Measurements from ENCODE around the gene SMIM24.
"Not testable (repeated sequence)": the region's sequence is repeated elsewhere in the genome, so short reads cannot be mapped to it uniquely, and the experiment has no call there.

The SMIM24 gene

DNA sequence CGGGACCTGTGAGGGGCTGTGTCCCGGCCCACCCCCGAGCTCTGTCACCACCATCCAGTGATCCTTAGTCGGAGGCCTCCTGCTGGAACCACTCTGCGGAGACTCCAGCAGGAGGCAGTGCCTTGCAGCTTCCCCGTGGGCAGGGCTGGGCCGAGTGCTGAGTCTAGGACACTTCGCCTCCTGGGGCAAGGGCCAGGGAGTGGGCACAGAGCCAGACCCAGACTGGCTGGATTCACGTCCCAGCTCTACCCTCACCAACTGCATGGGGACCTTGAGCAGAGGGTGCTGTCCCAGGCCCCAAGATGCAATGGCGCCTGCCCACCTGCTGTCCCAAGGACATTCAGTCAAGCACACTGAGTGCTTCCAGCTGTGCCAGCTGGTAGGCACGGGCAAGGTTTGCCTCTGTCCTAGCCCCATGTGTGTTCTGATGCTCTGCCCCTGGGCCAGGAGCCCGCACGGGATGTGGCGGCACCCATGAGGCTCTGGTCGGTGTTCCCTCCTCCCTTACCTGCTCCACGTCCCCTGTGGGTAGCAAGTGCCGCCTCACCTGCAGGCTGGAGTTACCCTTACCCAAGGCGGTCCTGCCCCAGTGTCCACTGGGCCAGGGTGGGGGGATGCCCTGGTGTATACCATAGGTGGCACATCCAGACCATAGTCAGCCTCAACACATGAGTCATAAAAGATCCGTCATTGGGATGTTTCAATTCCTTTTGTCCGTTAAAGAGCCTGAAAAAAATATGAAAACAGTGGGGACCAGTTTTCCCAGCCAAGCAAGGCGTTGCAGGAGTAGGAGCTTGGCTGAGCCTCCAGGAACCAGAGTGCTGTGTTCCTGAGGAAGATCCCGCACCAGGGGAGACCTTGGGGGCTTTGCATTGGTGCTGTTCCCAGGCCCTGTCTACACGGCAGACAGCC, 33.2 kb upstream of the SMIM24 start:
- no peak for DNase-seq

- DNase-seq: no peak
Observed at GRCh38 chr19:3512562-3513228, 32.4 kb upstream of the SMIM24 start.

DNA sequence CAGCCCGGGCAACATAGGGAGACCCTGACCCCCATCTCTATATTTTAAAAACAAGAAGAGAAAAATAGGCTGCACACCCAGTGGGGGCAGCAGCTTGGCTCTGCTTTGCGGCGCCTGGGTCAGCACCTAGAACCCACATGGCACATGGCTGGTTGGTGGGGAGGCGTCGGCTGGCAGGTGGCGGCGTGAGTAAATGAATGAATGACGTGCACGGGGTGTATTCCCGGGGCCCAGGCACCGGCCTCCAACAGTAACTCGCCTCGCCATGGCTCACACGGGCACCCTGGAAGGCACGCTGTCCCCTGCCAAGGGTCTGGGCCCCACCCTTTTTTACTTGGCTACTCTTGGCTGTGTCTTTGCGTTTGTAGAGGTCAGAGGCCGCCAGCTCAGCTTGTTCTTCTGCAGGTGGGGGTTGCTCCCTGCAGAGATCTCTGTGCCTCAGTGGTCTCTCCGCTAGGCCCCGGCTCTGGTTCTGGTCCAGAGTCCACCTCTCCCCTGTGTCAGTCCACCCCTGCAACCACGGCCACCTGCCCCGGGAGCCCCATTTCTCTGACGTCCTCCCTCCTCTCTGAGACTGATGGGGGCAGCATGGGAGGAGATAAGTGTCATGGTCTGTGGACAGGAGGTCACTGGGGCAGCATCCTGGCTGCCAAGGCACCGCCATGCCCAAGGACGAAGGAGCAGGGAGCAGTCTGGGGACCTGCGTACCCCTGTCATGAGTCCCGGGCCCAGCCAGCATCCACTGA, 31.4 kb upstream of the SMIM24 start:
- DNase-seq: no peak

DNA sequence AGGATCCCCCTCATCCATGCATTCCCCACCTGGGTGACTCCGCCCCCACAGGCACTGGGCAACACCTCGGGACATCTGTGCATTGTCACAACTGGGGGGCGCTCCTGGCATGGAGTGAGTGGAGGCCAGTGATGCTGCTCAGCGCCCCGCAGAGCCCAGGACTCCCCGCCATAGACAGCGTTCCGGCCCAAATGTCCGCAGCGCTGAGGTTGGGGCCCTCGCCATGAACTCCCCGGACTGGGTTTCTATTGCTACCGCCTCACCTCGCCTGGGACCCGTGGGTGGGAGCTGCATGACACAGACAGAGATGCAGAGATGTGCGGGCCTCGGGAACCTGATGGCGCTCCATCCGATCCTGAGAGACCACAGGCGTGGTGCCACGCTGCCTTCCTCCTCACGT, 30.4 kb upstream of the SMIM24 start:
- no peak for DNase-seq

GRCh38 chr19:3509566-3509989, 29.3 kb upstream of the SMIM24 start:
- DNase-seq: no peak

DNA sequence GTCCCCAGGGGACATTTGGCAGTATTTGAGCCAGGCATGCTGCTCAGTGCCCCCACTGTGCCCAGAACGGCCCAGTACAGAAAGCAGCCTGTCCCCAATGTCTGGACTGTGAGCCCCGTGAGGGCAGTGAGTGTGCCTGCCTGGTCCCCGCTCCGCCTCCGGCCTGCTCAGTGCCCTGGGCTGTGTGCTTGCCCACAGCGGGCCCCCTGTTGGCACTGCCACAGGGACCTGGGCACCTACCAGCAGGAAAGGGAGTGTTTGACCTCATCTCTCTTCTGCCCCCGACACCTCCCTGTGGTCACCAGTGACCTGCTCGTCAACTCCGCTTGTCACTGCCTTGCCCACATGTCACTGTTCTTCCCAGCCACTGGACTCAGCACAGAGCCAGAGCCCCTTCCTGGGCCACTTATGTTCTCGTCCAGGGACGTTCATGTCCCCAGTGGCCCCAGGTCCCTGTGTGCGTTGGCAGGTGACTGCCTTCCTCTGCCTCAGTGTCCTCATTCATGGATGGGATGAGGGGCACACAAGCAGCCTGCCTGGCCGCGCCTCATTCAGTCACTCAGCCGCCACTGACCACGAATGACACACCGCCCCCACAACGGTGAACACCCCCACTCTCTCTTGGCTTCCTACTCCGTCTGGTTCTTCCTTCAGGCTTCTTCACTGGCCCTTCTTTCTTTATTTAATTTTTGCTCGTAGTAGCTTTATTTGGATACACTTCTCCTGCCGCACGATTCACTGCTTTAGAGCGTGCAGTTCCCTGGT, 28.6 kb upstream of the SMIM24 start:
- no peak for DNase-seq

DNA sequence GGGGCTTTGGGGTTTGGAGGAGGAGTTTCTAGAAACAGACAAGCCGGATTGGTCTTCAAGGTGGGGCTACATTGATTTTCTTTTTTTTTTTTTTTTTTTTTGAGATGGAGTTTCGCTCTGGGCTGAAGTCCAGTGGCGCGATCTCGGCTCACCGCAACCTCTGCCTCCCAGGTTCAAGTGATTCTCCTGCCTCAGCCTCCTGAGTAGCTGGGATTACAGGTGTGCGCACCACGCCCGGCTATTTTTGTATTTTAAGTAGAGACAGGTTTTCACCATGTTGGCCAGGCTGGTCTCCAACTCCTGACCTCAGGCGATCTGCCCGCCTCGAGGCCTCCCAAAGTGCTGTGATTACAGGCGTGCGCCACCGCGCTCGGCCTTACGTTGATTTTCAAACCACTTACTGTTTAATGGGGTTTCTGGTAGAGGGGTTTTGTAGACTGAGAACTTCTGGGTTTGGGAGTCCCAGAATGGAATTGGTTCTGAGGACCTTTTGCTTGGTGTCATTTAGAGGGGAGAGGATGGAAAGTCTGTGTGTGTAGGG, 27.9 kb upstream of the SMIM24 start:
- DNase-seq: not testable (repeated sequence)

- peak; percentile 17 for DNase-seq
Observed at GRCh38 chr19:3507371-3508120, 27.2 kb upstream of the SMIM24 start.

- peak; percentile 26 for DNase-seq
Observed at GRCh38 chr19:3506384-3507340, 26.3 kb upstream of the SMIM24 start.

DNA sequence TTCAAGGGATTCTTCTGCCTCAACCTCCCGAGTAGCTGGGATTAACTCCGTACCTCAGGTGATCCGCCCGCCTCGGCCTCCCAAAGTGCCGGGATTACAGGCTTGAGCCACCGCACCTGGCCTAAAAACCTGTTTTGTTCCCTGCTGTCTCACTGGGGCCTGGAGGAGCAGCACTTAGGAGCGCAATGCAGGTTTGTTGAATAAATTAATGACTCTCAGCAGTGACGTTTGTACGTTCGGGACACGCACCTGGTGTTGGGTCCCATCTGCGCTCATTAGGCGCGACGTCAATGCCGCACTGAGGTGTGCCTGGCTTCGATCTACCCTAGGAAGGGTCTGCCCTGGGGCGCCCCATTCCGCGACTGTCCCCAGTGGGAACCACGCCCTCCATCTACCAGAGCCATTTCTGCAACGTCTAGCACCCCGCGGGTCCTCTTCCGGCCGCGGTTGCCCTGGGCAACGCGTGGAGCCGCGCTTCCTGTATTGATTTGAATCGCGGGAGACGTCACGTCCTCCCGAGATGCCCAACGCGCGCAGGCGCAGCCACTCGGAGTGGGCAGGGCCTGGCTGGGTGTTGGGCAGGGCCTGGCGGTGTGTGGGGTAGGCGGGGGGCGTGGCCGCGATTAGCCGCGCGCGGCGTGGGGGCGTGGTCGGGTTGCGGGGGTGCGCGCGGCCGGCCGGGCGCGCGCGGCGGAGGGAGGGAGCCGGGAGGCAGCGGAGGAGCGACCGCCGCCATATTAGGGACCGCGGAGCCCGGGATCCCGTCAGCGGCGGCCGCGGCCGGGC, 25.5 kb upstream of the SMIM24 start, which contains the start of gene FZR1:
Gene FZR1, plus strand, starts transcription at position 714 of the 786 bp plus-strand sequence. CDS start 16,679 bp downstream, outside the sequence.
- DNase-seq: peak; percentile 99

DNA sequence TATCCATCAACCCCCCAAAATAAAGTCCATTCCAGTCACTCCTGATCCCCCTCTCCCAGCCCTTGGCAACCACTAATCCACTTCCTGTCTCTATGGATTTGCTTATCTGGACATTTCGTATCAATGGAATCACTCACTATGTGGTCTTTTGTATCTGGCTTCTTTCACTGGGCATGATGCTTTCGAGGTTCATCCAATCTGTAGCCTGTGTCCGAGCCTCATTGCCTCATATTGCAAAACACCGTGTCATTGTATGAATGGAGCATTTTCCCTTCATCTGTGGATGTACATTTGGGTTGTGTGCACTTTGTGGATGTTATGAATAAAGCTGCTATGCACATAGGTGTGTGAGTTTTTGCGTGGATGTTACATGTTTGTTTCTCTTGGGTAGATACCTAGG, 24.4 kb upstream of the SMIM24 start:
- DNase-seq: no peak

GRCh38 chr19:3503036-3503572, 22.8 kb upstream of the SMIM24 start:
- no peak for DNase-seq

DNA sequence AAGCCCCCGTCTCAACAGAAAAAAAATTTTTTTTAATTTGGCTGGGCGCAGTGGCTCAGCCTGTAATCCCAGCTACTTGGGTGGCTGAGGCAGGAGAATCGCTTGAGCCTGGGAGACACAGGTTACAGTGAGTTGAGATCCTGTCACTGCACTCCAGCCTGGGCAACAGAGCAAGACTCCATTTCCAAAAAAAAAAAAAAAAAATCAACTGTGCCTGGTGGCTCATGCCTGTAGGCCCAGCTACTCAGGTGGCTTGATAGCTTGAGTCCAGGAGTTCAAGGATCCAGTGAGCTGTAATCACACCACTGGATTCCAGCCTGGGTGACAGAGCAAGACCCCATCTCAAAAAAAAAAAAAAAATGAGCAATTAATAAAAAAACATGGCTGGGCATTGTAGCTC, 21.5 kb upstream of the SMIM24 start:
- DNase-seq: no peak

GRCh38 chr19:3500429-3501101, 20.2 kb upstream of the SMIM24 start, which contains the start of gene DOHH:
DOHH (minus strand) TSS chr19:3500674; CDS start chr19:3496814, 3,860 bp downstream.
- DNase-seq: peak; percentile 95

DNA sequence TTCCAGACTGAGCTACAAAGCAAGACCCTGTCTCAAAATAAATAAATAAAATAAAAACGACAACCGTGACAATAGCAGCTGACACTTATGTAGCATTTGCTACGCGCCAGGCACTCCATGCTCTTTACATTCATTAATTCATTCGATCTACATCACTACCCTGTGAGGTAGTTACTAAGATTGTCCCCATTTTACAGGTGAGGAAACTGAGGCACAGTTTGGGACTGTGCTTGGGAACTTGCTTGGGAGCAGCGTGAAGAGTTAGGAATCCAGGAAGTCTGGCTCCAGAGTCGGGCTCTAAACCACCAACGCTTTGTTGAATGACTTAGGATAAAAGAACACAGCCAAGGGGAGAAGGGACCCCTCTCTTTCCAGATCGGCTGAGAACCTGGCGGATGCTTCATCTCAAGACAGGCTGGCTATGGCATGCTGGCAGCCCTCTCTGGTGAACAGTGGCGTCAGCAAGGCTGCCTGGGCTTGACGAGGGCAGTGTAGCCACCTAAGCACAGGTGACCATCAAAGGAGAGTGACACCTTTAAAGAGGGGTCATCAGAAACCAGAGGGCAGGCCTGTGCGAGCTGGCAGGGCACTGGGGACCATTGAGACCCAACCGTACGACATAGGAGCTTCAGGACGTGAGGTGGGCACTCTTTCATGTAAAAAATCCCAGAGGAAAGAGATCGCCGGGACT, 19.6 kb upstream of the SMIM24 start:
- no peak for DNase-seq

DNA sequence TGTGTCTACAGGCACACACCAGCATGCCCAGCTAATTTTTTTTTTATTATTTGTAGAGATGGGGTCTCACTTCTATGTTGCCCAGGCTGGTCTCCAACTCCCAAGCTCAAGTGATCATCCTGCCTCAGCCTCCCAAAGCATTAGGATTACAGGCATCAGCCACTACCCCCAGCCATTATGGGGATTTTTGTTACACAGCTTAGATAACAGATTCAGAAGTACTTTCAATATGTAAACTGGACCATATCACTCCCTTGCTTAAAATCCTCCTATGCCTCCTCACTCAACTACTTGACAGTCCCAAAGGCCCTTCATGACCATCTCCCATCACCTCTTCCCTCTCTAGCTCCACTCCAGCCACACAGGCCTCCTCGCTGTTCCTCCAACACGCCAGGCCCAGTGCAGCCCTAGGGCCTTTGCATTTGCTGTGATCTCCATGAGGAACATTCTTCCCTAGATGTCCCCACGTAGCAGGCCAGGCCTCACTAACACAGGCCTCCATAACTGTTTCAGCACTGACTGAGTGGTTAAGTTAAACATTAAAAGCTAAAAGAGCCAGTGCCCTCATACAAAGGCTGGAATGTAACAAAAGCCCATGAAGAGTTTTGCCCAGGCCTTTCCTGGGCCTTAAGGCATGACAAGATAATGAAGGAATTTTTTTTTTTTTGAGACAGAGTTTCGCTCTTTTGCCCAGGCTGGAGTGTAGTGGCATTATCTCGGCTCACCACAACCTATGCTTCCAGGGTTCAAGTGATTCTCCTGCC, 17.6 kb upstream of the SMIM24 start:
- no peak for DNase-seq
